GM19455 (cell line): Measurements from ENCODE around the gene ARHGAP42.

Experiments used
- ATAC-seq: cut with Tn5 transposase; IDR thresholded peaks from one replicate; pipeline ENCODE4 v1.9.1; 2021; ENCODE audit not compliant: unreplicated experiment

ARHGAP42 gene

DNA sequence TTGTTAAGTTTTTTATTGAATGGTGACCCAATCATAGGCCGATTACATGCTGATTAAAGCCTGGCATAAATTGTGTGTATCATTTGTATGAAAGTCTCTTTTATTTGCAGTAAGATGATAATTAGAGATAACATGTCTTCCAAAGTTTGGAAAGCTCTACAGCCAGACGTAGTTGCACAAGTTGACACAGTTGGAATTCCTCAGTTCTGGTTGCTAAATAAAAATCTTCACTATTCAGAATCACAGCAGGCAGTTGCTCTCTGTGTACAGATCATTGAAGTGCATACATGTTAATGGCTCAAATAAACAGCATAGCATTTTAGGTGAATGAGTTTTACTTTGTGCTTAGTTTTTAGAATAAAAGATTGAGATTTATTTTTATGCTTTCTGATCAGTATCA is 69.5 kb downstream of the ARHGAP42 start:
- ATAC-seq = no peak

- no peak for ATAC-seq
Observed at GRCh38 chr11:100757646-100758045, 70.6 kb downstream of the ARHGAP42 start.

DNA sequence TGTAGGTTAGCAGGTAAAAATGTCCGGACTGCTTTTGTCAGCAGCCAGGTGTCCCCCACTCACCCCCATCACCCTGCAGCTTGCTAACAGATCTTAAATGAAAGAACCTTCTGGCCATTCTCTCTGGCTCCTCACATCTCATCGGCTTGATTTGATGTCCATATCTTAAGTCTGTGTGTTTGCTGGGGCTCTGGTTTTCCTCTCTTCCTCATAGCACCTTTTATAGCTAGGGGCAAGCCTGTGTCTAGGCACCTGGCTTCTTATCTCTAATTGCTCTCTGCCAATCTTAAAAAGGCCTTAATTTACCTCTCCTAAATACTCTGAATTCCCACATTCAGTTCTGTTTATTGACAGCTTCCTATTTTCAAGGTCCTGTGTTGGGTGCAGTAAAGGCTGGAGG is 72.0 kb downstream of the ARHGAP42 start:
- ATAC-seq = no peak

- no peak for ATAC-seq
Observed at GRCh38 chr11:100759856-100760255, 72.8 kb downstream of the ARHGAP42 start.

GRCh38 chr11:100760744-100761143 is 73.7 kb downstream of the ARHGAP42 start:
- no peak for ATAC-seq

DNA sequence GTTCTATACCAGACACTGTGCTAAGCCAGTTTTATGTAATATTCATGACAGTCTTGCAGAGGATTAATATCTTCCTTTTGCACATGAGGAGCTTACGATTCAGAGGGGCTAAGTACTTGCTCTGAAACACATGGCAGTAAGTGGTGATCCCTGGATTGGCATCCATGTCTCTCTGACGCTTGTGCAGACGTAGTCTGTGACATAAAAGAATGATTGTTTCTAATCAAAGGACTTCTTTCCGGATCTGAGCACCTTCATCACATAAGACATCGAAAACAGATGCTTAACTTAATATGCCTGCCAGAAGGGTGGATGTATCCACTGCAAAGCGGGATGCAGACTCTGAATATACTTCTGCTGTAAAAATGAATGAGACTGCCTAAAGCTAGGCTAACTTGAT is 74.8 kb downstream of the ARHGAP42 start:
- ATAC-seq = no peak

GRCh38 chr11:100766764-100767163 is 79.7 kb downstream of the ARHGAP42 start:
- ATAC-seq = no peak

GRCh38 chr11:100769165-100769564 is 82.1 kb downstream of the ARHGAP42 start:
- no peak for ATAC-seq

DNA sequence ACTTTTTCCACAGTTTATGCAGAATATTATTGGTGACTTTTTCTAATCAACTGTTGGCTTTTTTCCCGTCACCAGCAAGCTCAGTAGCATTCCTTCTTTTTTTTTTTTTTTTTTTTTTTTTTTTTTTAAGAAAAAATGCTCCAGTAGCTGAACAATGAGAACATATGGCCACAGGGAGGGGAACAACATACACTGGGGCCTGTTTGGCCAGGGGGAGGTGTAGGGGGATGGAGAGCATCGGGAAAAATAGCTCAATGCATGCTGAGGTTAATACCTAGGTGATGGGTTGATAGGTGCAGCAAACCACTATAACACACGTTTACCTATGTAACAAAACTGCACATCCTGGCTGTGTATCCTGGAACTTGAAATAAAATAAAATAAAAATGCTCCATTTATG is 82.5 kb downstream of the ARHGAP42 start:
- ATAC-seq = no peak

- no peak for ATAC-seq
Observed at GRCh38 chr11:100774132-100774531, 87.0 kb downstream of the ARHGAP42 start.

DNA sequence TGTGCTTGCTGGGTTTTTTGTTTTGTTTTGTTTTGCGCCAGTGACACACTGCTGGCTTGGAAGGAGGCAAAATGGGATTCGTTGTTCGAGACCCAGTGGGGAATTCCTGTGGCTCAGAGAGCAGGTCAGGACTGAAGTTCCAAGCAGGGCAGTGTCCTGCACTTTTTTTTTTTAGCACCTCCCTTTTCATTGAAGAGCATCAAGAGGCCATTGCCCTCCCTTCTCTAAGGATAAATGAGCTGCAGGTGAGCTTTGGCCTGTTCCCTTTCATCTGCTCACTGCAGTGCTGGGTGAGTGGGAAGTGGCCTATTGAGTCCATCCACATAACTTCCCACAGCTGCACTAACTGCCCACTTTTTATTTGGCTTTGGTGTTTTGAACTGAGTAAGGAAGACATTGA is 87.8 kb downstream of the ARHGAP42 start:
- no peak for ATAC-seq

DNA sequence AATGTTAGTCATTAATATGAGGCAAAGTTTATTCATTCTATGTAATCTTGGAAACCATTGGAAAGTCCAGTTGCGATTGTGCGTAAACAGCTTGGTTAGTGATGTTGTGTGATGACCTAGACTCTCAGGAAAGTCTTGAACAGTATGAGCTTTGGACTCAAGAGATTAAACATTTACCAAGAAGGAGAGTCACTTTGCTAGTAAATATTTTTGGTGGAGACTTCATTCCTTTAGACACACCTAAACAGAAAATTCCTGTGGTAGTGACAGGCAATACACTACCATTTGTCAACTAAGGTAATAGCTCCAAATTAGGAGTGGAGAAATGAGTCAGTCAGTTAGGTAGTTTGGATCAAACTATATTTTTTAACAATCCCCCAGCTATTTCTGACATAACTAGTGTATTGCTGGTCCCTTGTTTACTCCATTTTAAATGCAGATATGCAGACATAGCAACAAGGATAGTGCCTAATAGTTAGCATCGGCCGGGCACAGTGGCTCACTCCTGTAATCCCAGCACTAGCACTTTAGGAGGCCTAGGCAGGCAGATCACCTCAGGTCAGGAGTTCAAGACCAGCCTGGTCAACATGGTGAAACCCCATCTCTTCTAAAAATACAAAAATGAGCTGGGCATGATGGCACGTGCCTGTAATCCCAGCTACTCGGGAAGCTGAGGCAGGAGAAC is 89.3 kb downstream of the ARHGAP42 start:
- ATAC-seq = no peak

DNA sequence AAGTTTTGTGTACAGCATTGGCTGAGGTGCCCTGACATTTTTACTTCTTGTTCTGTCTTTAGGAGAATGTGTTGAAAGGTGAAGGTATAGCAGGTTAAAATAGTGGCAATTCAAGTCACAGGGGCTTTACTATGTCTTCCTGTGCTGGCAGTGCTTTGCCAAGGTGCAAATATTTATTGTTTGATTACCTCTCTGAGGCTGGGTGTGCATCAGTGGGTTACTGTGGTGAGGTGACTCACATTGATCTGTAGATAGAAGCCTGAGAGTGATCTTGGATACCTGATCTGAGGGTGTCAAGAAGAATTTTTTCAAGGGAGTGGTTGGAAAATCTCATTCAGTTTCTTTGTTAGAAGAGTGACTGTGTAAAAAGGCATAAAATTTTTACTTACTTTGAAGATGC is 90.0 kb downstream of the ARHGAP42 start:
- ATAC-seq = no peak

DNA sequence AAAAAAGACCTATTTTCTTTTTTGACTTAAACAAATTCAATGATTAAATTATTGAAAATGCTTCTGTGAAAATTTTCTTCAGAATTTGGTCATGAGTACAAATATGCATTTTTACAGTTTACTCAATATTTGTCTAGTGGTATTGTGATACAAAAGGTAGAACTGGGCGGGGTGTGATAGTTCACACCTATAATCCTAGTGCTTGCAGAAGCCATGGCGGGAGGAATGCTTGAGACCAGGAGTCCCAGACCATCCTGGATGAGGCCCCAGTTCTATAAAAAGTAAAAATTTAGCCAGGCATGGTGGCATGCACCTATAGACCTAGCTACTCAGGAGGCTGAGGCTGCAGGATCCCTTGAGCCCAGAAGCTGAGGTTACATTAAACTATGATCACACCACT is 90.6 kb downstream of the ARHGAP42 start:
- ATAC-seq = no peak

GRCh38 chr11:100778166-100778785 is 91.2 kb downstream of the ARHGAP42 start:
- ATAC-seq = no peak

GRCh38 chr11:100780470-100780869 is 93.4 kb downstream of the ARHGAP42 start:
- no peak for ATAC-seq

DNA sequence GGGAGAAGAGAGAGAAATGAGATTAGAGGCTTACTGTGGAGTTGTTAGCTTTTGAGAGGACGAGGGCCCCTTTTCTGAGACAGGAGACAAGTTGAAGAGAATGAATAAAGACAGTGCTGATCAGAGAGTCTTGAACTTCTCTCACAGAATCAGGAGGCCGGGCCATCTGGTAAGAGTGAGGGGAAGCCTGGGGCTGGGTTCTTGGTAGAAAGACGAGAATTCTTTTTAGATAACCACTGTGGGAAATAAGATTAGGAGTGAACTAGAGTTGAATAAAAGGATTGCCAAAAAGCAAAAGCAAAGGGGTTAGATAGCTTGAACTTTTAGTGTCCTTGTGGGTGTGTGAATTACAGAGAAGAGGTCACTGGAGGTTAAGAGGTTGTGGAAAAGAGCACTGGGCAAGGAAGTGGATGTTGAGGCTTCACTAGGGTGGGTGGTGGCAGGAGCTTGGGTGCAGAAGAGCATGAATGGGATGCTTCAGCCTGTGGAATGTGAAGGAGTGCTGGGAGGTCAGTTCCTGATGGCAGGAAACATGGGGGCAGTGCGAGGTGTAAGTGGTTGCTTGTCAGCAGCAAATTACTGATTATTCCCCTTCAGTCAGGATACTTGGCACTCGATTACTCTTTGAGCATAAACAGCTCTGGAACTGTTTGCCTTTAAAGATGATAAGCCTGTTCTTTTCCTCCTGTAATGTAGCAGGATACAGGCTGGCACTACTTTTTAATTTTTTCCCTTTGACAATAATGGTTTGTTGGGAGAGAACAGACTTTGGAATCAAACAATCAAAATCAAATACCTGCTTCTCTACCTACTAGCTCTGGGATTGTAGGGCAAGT is 98.3 kb downstream of the ARHGAP42 start:
- ATAC-seq = no peak

DNA sequence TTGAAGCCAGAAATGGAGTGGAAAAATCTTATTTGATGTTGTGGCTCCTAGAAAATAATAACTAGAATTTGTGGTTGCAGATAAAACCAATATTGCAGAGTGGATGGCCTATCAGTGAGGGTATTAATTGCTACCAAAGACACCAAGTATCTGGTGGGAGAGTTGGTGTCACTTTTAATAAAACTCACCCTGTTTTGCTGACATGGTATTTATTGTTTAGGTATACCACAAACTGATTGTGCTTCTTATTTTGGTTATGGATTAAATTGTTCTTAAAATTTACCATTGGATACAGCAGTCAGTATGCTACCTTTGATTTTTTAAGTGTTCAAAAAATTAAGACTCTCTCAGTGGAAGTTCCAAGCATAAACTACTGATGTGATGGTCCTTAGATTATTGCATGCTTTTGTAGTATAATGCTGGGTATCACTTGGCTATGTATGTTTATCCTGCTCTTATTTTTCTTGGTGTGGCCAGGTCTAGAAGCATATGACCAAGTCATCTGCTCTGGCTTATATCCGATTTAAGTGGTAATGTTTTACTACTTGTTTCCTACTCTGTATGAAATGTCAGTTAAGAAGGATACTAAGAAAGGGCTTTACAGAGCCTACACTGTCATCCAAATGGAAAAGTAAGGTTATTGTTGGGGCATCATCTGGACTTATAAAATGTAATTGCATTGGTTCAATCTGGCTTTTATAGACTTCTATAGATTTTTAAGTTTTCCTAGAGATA is 101.6 kb downstream of the ARHGAP42 start:
- no peak for ATAC-seq

DNA sequence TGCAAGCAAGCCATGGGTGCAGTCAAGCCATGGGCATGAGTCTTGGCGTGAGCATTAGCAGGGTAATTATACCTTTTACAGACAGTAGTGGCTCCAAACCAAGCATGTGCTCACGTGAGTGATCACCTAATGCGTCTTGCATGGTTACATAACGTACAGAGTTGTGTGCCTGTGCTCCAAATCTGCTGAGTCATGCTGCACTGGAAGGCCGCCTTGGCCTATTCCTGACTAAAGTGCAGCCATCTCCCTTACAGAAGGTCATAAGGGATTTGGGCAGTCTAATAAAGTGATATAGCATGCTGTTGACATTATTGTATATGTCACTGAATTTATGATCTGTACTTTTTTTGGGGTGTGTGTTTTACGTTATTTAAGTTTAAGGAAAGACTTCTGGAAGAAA is 102.4 kb downstream of the ARHGAP42 start:
- no peak for ATAC-seq

DNA sequence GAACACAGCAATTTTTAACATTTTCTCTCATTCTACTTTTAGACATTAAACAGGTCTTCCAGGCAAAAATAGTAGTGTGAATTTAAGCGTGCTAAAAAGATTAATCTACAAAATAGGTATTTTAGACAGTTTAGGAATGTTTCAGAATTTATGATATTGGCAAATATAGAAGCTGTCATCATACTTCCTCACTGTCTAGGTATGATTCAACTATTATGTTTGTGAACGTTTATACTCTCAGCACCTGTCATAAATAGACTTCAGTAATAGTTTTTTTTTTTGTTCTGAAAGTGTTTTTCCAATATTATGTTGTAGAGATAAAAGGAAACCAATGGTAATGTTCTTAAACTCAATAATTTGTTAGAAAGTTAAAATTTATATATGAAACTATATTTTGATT is 103.0 kb downstream of the ARHGAP42 start:
- no peak for ATAC-seq

DNA sequence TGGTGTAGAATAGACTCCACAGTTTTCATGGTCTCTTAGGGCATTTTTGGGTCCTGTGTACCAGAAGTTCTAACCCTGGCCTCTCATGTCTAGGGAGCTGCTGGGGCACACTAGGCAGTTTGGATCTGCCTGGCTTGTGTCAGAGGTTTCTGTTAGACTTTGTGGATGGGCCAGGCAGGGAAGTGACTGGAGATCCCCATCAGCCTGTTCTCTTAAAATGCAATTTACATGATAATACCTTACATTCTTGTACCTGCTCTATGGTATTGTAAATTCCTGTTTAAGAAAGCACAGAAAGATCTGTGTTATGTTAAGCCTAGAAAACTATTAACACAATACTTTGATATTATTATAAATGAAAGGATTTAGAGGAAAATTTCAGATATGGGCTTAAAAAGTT is 104.0 kb downstream of the ARHGAP42 start:
- no peak for ATAC-seq
